ENCODE results near the gene ANKRD44.

DNA sequence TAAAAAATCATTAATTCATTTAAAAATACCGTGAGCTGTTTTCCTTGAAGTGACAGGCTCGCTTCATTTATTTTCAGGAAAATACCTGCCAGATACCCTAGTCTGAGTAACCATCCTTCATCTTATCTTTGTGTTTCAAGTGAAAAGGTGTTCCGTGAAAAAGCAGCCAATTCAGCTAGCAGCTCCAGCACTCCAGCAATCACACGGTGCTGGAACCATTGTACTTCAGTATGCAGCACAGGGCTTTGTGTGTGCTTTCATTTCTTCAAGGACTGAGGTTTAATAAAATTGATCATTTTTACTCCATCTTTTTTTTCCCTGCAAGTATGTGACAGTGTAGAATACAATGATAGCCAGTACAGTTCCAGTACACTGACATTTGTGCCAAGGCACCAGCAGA, 344.9 kb downstream of the ANKRD44 start:
- TF ChIP-seq, protein P1, sequence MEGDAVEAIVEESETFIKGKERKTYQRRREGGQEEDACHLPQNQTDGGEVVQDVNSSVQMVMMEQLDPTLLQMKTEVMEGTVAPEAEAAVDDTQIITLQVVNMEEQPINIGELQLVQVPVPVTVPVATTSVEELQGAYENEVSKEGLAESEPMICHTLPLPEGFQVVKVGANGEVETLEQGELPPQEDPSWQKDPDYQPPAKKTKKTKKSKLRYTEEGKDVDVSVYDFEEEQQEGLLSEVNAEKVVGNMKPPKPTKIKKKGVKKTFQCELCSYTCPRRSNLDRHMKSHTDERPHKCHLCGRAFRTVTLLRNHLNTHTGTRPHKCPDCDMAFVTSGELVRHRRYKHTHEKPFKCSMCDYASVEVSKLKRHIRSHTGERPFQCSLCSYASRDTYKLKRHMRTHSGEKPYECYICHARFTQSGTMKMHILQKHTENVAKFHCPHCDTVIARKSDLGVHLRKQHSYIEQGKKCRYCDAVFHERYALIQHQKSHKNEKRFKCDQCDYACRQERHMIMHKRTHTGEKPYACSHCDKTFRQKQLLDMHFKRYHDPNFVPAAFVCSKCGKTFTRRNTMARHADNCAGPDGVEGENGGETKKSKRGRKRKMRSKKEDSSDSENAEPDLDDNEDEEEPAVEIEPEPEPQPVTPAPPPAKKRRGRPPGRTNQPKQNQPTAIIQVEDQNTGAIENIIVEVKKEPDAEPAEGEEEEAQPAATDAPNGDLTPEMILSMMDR (IDR thresholded peaks at IDR 0.05 in 4 of 5, conservative IDR thresholded peaks at IDR 0.05 in 1 of 5), result no peak
- TF ChIP-seq POLR2A (IDR thresholded peaks at IDR 0.05), result no peak

All from gastrocnemius medialis (tissue), 4 donors.